Suprapubic skin (tissue), 4 donors: ENCODE results near the gene ZFHX3.

Source experiments
- CTCF ChIP-seq, 2 donors: fragments of 200-600 bp in 1 of 2; fragments of 450-650 bp in 1 of 2; sonication (generic) in 1 of 2; IDR thresholded peaks; one replicate each; pipeline ENCODE4 v1.5.1; 2016 to 2019; ENCODE audit warnings: antibody characterized with exemption in 2 of 2, mild to moderate bottlenecking in 1 of 2, moderate library complexity in 1 of 2
- EP300 ChIP-seq: sonication (generic); formaldehyde crosslinking; IDR thresholded peaks from one replicate; pipeline ENCODE4 v1.6.1; 2017; ENCODE audit warnings: antibody characterized with exemption
- POLR2AphosphoS5 ChIP-seq, 3 donors: sonication (generic); formaldehyde crosslinking; IDR thresholded peaks; one replicate each; pipeline ENCODE4 v1.6.1; 2017; ENCODE audit warnings: antibody characterized with exemption in 3 of 3

GRCh38 chr16:72972878-72973571 is 74.9 kb downstream of the ZFHX3 start:
- TF ChIP-seq CTCF (IDR thresholded peaks at IDR 0.05): no peak
- no peak for TF ChIP-seq POLR2AphosphoS5 (IDR thresholded peaks at IDR 0.05)
- TF ChIP-seq EP300: no peak
